Adipocyte (in vitro differentiated cells): ENCODE measurements around the gene SLC6A8.
"Not testable (repeated sequence)": the region's sequence is repeated elsewhere in the genome, so short reads cannot be mapped to it uniquely, and the experiment has no call there.

Experiments
- DNase-seq: peaks from one replicate; pipeline ENCODE4 v3.0.0-alpha.2; 2015; ENCODE audit warnings: low read depth
- H3K27me3 ChIP-seq: replicated peaks from 2 replicates; pipeline ENCODE4 v1.7.0; 2013; ENCODE audit warnings: mild to moderate bottlenecking, low read length, moderate library complexity; ENCODE audit not compliant: control insufficient read depth, insufficient read depth
- H3K36me3 ChIP-seq: 2 replicates; pipeline ENCODE4 v1.7.0; 2013; ENCODE audit warnings: low read length, mild to moderate bottlenecking, moderate library complexity; ENCODE audit not compliant: control insufficient read depth, insufficient read depth, severe bottlenecking
- H3K4me1 ChIP-seq: 2 replicates; pipeline ENCODE4 v1.7.0; 2013; ENCODE audit warnings: mild to moderate bottlenecking, low read length, moderate library complexity; ENCODE audit not compliant: control insufficient read depth, insufficient read depth
- H3K4me3 ChIP-seq: 2 replicates; pipeline ENCODE4 v1.7.0; 2013; ENCODE audit warnings: mild to moderate bottlenecking, low read length, moderate library complexity
- H3K9ac ChIP-seq: 2 replicates; pipeline ENCODE4 v1.7.0; 2013; ENCODE audit warnings: mild to moderate bottlenecking, low read length, moderate library complexity
- H3K9me3 ChIP-seq: 2 replicates; pipeline ENCODE4 v1.7.0; 2013; ENCODE audit warnings: mild to moderate bottlenecking, low read length, moderate library complexity; ENCODE audit not compliant: control insufficient read depth

Gene SLC6A8

DNA sequence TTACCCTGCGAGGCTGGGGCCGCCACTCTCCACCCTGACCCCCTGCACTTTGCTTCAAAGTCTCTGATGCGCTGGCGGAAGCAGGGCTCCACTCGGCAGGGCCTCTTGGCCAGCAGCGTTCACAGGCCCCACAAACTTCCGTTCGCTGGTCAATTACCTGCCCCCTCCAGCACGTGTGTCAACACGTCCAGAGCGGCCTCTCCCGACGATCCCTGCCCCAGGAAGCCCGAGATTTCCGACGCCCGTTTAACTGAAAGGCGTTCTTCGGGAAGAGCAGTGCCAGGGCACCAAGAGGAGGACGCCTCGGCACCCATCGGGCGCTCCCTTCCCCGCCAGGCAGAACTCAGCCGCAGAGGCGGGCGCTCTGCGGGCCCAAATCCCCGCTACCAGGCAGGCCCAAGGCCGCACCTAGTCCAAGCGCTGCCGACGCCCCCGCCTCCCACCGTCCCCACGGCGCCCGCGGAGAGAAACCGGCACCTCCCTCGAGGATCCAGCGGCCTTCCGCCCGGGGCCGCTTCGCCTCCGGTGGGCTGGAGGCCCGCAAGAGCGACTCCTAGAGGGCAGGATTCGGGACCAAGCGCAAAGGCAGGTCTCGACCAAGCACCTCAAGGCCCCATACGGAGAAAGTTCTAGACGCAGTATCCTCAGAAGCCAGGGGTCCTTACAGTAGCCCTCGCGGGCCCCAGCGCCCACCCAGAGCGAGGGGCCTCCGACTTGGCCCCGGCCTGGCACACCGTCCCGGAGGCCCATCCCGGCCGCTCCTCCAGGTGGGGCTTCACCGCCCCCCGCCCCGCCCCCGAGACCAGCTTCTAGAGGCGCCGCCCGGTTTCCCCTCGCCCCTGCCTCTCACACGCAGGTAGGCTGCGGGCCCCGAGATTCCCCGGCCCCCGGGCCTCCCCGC lies 35.9 kb downstream of the SLC6A8 start:
- no peaks in the 10 kb centered on the region for H3K9me3 ChIP-seq
- H3K27me3 ChIP-seq: no peaks in the 10 kb centered on the region
- H3K36me3 ChIP-seq: peaks cover 24% of the 10 kb centered on the region
- H3K4me3 ChIP-seq: peak overlapping the region; percentile 79
- DNase-seq: peak; percentile 63
- peaks cover 37% of the 10 kb centered on the region for H3K4me1 ChIP-seq
- peak overlapping the region; percentile 82 for H3K9ac ChIP-seq

- Histone ChIP-seq H3K9ac (peak within 1 kb of the TSS; percentile 82), H3K27me3 (no peaks in the 10 kb centered on the region), H3K4me1 (peaks cover 37% of the 10 kb centered on the region), H3K4me3 (peak within 1 kb of the TSS; percentile 79), H3K9me3 (no peaks in the 10 kb centered on the region), H3K36me3 (peaks cover 22% of the 10 kb centered on the region)
- DNase-seq: peak; percentile 93
Measured at GRCh38 chrX:153724252-153725038, 36.7 kb downstream of the SLC6A8 start, which contains the start of the genes ABCD1 and BCAP31. Gene ABCD1 (plus strand): TSS chrX:153724856. CDS start chrX:153725267, 411 bp downstream. Gene BCAP31 (minus strand): TSS chrX:153724387. CDS start chrX:153723244, 1,143 bp downstream.

DNA sequence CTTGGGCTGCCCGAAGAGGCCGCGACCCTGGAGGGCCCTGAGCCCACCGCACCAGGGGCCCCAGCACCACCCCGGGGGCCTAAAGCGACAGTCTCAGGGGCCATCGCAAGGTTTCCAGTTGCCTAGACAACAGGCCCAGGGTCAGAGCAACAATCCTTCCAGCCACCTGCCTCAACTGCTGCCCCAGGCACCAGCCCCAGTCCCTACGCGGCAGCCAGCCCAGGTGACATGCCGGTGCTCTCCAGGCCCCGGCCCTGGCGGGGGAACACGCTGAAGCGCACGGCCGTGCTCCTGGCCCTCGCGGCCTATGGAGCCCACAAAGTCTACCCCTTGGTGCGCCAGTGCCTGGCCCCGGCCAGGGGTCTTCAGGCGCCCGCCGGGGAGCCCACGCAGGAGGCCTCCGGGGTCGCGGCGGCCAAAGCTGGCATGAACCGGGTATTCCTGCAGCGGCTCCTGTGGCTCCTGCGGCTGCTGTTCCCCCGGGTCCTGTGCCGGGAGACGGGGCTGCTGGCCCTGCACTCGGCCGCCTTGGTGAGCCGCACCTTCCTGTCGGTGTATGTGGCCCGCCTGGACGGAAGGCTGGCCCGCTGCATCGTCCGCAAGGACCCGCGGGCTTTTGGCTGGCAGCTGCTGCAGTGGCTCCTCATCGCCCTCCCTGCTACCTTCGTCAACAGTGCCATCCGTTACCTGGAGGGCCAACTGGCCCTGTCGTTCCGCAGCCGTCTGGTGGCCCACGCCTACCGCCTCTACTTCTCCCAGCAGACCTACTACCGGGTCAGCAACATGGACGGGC lies 37.5 kb downstream of the SLC6A8 start:
- H3K9me3 ChIP-seq: no peaks in the 10 kb centered on the region

GRCh38 chrX:153725832-153726285 lies 38.1 kb downstream of the SLC6A8 start:
- no peak for DNase-seq
- Histone ChIP-seq H3K27me3 (no peaks in the 10 kb centered on the region), H3K36me3 (peaks cover 10% of the 10 kb centered on the region), H3K9ac (peak overlapping the region; percentile 80), H3K9me3 (no peaks in the 10 kb centered on the region), H3K4me1 (peaks cover 39% of the 10 kb centered on the region), H3K4me3 (peak overlapping the region; percentile 74)

More for the DNA sequence above, 37.5 kb downstream of the SLC6A8 start:
- H3K4me3 ChIP-seq: peak overlapping the region; percentile 74
- H3K4me1 ChIP-seq: peaks cover 37% of the 10 kb centered on the region
- H3K36me3 ChIP-seq: peaks cover 16% of the 10 kb centered on the region
- no peaks in the 10 kb centered on the region for H3K27me3 ChIP-seq
- peak overlapping the region; percentile 80 for H3K9ac ChIP-seq
- DNase-seq: no peak

DNA sequence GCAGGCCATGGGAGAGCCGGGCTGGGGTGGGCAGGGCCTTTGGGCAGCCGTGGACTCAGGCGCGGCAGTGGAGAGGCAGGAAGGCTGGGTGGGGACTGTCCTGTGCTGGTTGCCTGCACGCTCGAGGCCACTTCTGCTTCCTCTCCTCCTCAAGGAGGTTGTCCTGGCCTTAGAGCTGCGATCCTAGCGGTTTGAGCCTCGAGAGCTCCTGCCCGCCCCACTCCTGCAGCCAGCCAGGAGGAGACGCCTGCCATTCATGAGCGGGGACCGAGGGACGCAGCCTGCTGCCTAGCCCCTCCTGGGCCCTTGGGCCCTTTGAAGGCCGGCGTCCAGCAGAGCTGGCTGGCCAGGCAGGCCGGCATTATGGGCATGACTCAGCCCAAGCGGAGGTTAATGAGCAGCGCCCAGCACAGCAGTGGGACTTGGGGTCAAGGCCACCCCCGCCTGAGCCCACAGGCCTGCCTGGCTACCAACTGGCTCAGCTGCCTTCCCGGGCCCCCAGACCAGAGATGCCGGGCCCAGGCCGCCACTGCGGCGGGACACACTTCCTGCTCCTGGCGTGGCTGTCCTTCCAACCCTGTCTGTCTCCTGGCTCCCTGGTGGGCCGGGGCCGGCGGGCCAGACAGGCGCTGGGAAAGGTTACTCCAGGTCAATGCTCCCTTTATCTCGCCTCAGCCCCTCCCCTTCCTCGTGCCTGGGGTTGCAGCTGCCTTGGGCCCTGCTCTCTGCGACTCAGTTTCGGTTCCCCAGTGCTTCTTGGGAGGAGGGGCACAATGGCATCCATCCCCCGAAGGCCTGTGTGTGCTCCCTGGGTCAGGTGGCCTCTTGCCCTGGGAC lies 38.8 kb downstream of the SLC6A8 start:
- DNase-seq: peak; percentile 56
- peak overlapping the region; percentile 74 for H3K4me3 ChIP-seq

GRCh38 chrX:153727123-153727931 lies 39.6 kb downstream of the SLC6A8 start:
- Histone ChIP-seq H3K9ac (peak overlapping the region; percentile 80), H3K4me3 (peak overlapping the region; percentile 74), H3K27me3 (no peaks in the 10 kb centered on the region), H3K4me1 (peaks cover 39% of the 10 kb centered on the region), H3K36me3 (peaks cover 8% of the 10 kb centered on the region), H3K9me3 (peaks cover 12% of the 10 kb centered on the region)
- DNase-seq: peak; percentile 31

More for the DNA sequence above, 38.8 kb downstream of the SLC6A8 start:
- Histone ChIP-seq H3K4me1 (peaks cover 45% of the 10 kb centered on the region), H3K9ac (peak overlapping the region; percentile 80), H3K9me3 (peaks cover 5% of the 10 kb centered on the region), H3K27me3 (no peaks in the 10 kb centered on the region), H3K36me3 (peaks cover 8% of the 10 kb centered on the region)

DNA sequence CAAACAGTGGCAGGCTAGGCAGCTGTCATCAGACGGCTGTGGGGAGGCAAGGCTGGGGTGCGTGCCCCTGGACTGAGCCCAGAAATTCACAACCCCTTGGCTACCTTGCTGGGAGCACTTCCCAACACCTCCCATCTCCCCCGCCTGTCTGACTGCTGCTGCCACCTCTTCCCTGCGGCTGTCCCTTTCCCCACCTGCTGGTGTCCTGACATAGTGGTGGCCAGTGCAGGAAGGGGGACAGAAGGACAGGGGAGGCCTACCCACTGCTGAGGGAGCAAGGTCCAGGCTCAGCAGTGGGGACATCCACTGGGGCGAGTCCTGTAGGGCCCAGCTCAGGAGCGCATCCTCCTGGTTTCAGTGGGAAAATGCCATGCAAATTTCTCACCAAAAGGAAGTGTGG lies 40.4 kb downstream of the SLC6A8 start:
- Histone ChIP-seq H3K4me3 (no peak overlapping the region), H3K4me1 (peaks cover 38% of the 10 kb centered on the region), H3K36me3 (peaks cover 8% of the 10 kb centered on the region), H3K9ac (peak overlapping the region; percentile 80), H3K9me3 (peaks cover 12% of the 10 kb centered on the region), H3K27me3 (no peaks in the 10 kb centered on the region)
- DNase-seq: no peak

DNA sequence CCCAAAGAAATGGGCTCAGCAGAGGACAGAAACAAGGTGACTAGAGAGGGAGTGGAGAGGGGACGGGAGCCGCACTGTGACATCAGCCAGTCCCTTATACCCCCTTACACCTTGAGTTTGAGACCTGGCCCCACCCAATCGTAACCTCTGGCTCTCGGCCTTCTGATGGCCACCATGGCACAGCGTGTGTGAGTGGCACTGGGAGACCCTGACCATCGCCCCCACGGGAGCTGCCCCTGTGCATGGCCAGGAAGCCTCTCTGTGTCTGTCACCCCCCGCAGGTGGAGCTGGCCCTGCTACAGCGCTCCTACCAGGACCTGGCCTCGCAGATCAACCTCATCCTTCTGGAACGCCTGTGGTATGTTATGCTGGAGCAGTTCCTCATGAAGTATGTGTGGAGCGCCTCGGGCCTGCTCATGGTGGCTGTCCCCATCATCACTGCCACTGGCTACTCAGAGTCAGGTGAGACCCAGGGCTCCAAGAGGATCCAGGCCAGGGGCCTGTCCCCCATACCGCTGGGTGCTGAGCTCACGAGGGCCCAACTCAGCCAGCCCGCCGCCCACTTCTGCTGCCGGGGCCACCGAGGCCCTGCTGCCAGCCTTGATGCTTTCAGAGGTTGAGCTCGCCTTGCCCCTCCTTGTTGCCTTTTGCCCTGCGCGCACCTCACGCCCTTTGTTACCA lies 41.4 kb downstream of the SLC6A8 start:
- Histone ChIP-seq H3K27me3 (no peaks in the 10 kb centered on the region), H3K4me3 (no peak overlapping the region), H3K36me3 (peaks cover 8% of the 10 kb centered on the region), H3K4me1 (peaks cover 38% of the 10 kb centered on the region), H3K9ac (no peak overlapping the region), H3K9me3 (peaks cover 12% of the 10 kb centered on the region)
- DNase-seq: no peak

GRCh38 chrX:153730115-153730514 lies 42.4 kb downstream of the SLC6A8 start:
- H3K4me3 ChIP-seq, DNase-seq, H3K27me3 ChIP-seq, H3K36me3 ChIP-seq, H3K9ac ChIP-seq: not testable (repeated sequence)
- Histone ChIP-seq H3K9me3 (peaks cover 12% of the 10 kb centered on the region), H3K4me1 (peaks cover 35% of the 10 kb centered on the region)
